GM21528 (cell line): Measurements from ENCODE around the gene SPATA9.

Experiments
- ATAC-seq: cut with Tn5 transposase; IDR thresholded peaks from one replicate; pipeline ENCODE4 v1.9.1; 2021; ENCODE audit warnings: mild to moderate bottlenecking, moderate library complexity; ENCODE audit not compliant: unreplicated experiment, low FRiP score

Gene SPATA9

DNA sequence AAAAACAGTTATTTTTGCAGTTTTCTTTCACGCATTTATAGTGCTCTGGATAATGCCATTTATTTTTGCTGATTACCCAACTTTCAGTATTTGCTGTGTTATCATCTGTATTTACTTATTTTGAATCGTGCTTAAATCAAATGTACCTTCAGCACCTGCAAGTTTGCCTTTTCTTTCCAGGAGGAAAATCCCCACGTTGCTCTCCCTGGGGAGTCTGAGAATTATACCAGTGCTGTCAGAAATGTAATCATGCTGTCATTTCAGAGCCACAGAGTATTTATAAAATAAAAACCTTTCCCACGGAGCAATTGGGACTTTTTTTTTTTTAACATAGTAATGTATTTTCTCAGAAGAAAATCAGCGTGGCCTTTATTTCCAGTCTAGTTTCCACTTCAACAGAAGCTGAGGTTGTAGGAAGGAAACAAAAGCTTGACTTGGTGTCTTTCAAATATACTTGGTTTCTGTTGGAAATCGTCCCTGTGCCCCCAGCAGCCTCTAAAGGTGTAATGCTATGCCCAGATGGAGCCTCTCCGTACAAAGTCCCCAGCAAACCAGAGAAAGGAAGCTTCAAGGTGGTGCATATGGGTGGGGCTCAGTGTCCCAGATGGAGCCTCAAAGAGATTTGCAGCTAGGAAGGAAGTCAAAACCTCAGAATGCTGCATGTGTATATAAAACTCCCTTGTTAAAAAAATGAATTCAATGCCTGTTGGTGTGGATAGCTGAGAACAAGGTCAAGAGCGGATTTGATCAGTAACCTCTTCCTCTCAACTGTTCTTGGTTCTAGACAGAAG, 60.8 kb downstream of the SPATA9 start:
- ATAC-seq, result no peak

GRCh38 chr5:95620870-95621838, 61.6 kb downstream of the SPATA9 start:
- ATAC-seq, result peak; percentile 59

- peak; percentile 73 for ATAC-seq
Observed at GRCh38 chr5:95620030-95620869, 62.5 kb downstream of the SPATA9 start, which contains the start of gene GPR150. Gene GPR150, plus strand, starts transcription at chr5:95620087. Its CDS starts 189 bp downstream, at chr5:95620276.

GRCh38 chr5:95619514-95620029, 63.2 kb downstream of the SPATA9 start:
- ATAC-seq, result no peak

GRCh38 chr5:95619096-95619495, 63.7 kb downstream of the SPATA9 start:
- ATAC-seq, result no peak

- ATAC-seq, result no peak
Observed at GRCh38 chr5:95617057-95617456, 65.7 kb downstream of the SPATA9 start.

DNA sequence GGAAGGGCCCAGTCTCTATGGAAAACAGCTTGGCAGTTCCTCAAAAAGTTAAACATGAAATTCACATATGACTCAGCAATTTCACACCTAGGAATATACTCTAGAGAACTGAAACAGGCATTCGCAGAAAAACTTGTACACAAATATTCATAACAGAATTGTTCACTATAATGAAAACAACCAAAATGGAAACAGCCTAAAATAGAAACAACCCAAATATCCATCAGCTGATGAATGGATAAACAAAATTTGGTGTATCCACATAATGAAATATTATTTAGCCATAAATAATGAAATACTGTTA, 67.7 kb downstream of the SPATA9 start:
- ATAC-seq, result no peak

DNA sequence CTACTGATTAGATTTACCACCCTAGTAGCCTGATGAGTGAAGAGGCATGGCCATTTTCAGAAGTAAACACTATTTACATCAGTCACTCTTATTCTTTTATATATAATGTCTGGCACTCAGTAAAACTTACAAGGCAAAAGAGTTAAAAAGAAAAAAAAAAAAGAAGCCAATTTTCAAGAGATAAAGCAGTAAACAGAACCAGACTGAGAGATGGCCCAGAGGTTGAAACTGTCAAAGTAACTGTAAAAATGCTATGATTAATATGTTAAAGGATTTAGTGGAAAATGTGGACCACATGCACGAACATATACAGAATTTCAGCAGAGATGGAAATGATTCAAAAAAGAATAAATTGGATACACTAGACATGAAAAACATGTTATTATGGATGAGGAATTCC, 69.3 kb downstream of the SPATA9 start:
- no peak for ATAC-seq

- ATAC-seq, result no peak
Observed at GRCh38 chr5:95611396-95611795, 71.4 kb downstream of the SPATA9 start.

GRCh38 chr5:95610546-95610945, 72.2 kb downstream of the SPATA9 start:
- no peak for ATAC-seq

DNA sequence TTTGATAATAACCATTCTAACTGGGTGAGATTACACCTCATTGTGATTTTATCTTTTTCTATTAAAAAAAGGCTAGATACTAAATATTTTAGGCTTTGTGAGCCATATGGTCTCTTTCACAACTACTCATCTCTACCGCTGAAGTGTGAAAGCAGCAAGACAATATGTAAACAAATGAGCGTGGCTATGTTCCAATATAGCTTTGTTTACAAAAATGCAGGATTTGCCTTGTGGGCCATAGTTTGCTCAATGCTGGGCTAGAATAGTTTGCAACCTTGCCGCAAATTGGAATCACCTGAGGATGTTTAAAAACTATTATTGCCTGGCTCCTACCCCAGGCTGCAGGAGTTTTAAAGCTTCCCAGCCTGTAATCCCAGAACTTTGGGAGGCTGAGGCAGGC, 73.1 kb downstream of the SPATA9 start:
- no peak for ATAC-seq
